ENCODE measurements around the gene NF2. TPM values are rescaled to one million over a fixed set of nuclear protein-coding genes. Genes with fewer than 3 reads are reported as not detected.

The NF2 gene
- total and polyA plus RNA-seq, 2 donors = 7.0 to 22.2 TPM

DNA sequence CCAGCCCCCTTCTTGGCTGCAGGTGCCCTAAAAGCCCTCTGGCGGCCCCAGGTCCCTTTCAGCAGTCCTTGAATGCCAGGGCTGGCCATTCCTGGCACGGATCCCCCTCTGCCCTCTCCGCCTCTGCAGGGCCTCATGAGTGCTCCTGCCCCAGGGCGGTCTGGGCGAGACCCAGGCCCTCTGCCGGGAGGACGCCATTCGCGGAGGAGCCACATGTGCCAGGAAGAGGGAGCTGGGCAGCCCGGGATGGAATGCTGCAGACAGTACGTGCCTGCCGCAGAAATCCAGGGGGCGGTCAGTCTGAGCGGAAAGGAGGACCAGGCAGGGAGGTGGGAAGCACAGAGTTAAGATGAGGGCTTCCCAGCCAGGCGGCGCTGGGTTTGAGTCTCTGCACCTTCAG, 119.2 kb downstream of the NF2 start:
- 93% methylated on average over 16 of the region's 16 CpGs for WGBS
- Histone ChIP-seq H3K36me3 (ENCODE audit: control insufficient read depth in 2 of 2, insufficient read depth in 2 of 2, low read length in 1 of 2) (no peaks in the 10 kb centered on the region), H3K9me3 (ENCODE audit: control insufficient read depth in 2 of 2, insufficient read depth in 1 of 2, low read length in 1 of 2) (no peaks in the 10 kb centered on the region), H3K27ac (ENCODE audit: low read depth in 1 of 2, low read length in 1 of 2) (no peak overlapping the region), H3K4me1 (ENCODE audit: control insufficient read depth in 2 of 2, insufficient read depth in 2 of 2, low read length in 2 of 2) (no peaks in the 10 kb centered on the region), H3K4me3 (ENCODE audit: low read length in 2 of 2) (no peak overlapping the region), H3K27me3 (ENCODE audit: control insufficient read depth in 2 of 2, insufficient read depth in 1 of 2, low read length in 1 of 2) (peaks cover 56 to 92% of the 10 kb centered on the region in 2 donors)
- DNase-seq (ENCODE audit: low read depth in 6 of 9, low spot score in 9 of 9) = no peak

DNA sequence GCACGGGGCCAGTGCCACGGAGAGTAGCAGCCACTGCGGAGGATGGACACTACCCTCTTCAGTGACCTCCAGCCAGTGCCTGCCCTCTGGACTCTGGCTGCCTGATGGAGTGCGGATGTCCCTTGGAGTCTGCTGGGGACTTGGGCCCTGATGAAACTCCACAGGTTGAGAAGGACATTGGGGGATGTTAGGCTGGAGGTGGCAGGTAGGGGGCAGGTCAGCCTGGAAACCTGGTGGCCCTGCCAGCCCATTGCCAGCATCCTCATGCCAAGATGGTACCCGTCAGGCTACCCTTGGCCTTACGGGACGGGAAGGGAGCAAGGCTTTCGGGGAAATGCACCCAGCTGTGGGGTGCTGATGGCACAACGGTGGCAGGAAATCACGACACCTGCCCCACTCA, 120.3 kb downstream of the NF2 start:
- H3K36me3 ChIP-seq (ENCODE audit: control insufficient read depth in 2 of 2, insufficient read depth in 2 of 2, low read length in 1 of 2) = no peaks in the 10 kb centered on the region
- peaks cover 47 to 80% of the 10 kb centered on the region in 2 donors for H3K27me3 ChIP-seq (ENCODE audit: control insufficient read depth in 2 of 2, insufficient read depth in 1 of 2, low read length in 1 of 2)
- DNase-seq (ENCODE audit: low read depth in 6 of 9, low spot score in 9 of 9) = no peak
- no peak overlapping the region for H3K4me3 ChIP-seq (ENCODE audit: low read length in 2 of 2)
- no peak overlapping the region for H3K27ac ChIP-seq (ENCODE audit: low read depth in 1 of 2, low read length in 1 of 2)
- 91% methylated on average over 10 of the region's 10 CpGs for WGBS
- H3K4me1 ChIP-seq (ENCODE audit: control insufficient read depth in 2 of 2, insufficient read depth in 2 of 2, low read length in 2 of 2) = no peaks in the 10 kb centered on the region
- H3K9me3 ChIP-seq (ENCODE audit: control insufficient read depth in 2 of 2, insufficient read depth in 1 of 2, low read length in 1 of 2) = no peaks in the 10 kb centered on the region

DNA sequence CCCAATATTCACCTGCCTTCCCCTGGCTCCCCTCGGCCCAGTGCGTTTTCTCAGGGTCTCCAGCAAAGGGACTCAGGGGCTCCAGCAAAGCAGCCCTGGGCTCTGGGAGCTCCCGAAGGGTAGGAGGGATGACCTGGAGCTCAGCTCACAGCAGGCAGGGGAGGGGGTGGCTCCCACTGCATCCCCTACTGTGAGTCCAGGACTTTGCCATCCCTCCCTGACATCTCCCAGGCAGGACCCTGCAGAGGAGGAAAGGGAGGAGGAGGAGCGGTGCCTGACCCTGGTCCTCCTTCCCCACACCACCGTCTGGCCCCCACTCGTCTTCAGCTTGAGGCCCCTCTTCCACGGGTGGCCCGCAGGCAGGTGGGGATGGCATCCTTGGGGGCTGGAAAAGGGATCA, 121.4 kb downstream of the NF2 start:
- H3K27ac ChIP-seq (ENCODE audit: low read depth in 1 of 2, low read length in 1 of 2) = no peak overlapping the region
- H3K4me3 ChIP-seq (ENCODE audit: low read length in 2 of 2) = no peak overlapping the region
- no peaks in the 10 kb centered on the region for H3K36me3 ChIP-seq (ENCODE audit: control insufficient read depth in 2 of 2, insufficient read depth in 2 of 2, low read length in 1 of 2)
- no peak for DNase-seq (ENCODE audit: low read depth in 6 of 9, low spot score in 9 of 9)
- H3K4me1 ChIP-seq (ENCODE audit: control insufficient read depth in 2 of 2, insufficient read depth in 2 of 2, low read length in 2 of 2) = no peaks in the 10 kb centered on the region
- 74% methylated on average over 8 of the region's 8 CpGs for WGBS
- H3K27me3 ChIP-seq (ENCODE audit: control insufficient read depth in 2 of 2, insufficient read depth in 1 of 2, low read length in 1 of 2) = peaks cover 36 to 71% of the 10 kb centered on the region in 2 donors
- no peaks in the 10 kb centered on the region for H3K9me3 ChIP-seq (ENCODE audit: control insufficient read depth in 2 of 2, insufficient read depth in 1 of 2, low read length in 1 of 2)

- Histone ChIP-seq H3K4me1 (ENCODE audit: control insufficient read depth in 2 of 2, insufficient read depth in 2 of 2, low read length in 2 of 2) (no peaks in the 10 kb centered on the region), H3K9me3 (ENCODE audit: control insufficient read depth in 2 of 2, insufficient read depth in 1 of 2, low read length in 1 of 2) (no peaks in the 10 kb centered on the region), H3K27ac (ENCODE audit: low read depth in 1 of 2, low read length in 1 of 2) (no peak overlapping the region), H3K4me3 (ENCODE audit: low read length in 2 of 2) (no peak overlapping the region), H3K27me3 (ENCODE audit: control insufficient read depth in 2 of 2, insufficient read depth in 1 of 2, low read length in 1 of 2) (peaks cover 24 to 62% of the 10 kb centered on the region in 2 donors), H3K36me3 (ENCODE audit: control insufficient read depth in 2 of 2, insufficient read depth in 2 of 2, low read length in 1 of 2) (peaks cover 0 to 11% of the 10 kb centered on the region in 2 donors)
- 91% methylated on average over 7 of the region's 7 CpGs for WGBS
- DNase-seq (ENCODE audit: low read depth in 6 of 9, low spot score in 9 of 9) = no peak
Measured at GRCh38 chr22:29726106-29726505, 122.7 kb downstream of the NF2 start.

DNA sequence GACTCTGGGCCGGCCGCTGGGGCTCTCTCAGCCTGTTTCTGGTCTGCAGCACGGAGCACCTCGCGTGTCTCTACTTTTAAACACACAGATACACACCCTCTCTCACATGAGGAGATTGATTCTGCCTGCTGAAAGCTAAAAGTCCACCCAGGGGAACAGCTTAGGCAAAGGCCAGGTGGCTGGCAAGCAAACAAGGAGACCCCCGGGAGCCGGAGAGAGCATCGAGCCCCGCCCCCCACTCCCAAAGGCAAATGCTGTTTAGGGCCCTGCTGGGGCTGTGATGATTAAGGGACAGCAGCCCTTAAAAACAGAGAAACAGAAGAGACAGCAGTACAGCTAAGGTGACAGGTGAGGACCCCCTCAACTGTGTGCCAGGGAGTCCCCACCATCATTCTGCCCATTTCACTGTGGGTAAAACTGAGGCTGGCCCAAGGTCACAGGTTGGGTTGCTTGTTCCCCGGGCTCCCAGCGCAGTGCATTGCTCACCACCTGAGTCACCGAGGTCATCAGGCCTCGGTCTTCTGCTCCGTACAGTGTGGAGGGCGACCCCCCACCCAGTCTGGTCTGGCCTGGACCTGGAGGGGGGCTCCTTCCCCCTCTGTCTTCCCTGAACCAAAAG, 123.2 kb downstream of the NF2 start:
- peaks cover 19 to 57% of the 10 kb centered on the region in 2 donors for H3K27me3 ChIP-seq (ENCODE audit: control insufficient read depth in 2 of 2, insufficient read depth in 1 of 2, low read length in 1 of 2)

DNA sequence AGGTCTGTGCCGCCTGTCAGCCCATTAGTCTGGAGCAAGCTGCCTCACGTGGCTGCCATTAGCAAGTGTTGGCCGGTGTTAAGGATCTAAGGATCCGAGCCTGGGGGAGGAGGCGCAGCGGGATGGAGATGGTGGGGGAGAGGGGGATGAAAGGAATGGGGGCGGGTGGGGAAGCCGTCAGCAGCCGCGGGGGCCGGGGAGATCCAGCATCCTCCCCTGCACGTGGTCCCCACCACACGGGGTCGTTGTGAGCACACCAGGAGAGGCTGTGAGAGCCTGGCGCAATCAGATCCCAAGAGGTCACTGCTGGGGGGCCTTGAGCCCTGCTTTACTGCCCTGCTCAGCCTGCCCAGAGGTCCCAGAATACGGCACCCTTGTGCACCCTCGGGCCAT, 123.7 kb downstream of the NF2 start:
- peak in 3 of 9 donors; percentile 16 to 34 (median 33) for DNase-seq (ENCODE audit: low read depth in 6 of 9, low spot score in 9 of 9)
- Histone ChIP-seq H3K4me3 (ENCODE audit: low read length in 2 of 2) (no peak overlapping the region), H3K9me3 (ENCODE audit: control insufficient read depth in 2 of 2, insufficient read depth in 1 of 2, low read length in 1 of 2) (no peaks in the 10 kb centered on the region), H3K36me3 (ENCODE audit: control insufficient read depth in 2 of 2, insufficient read depth in 2 of 2, low read length in 1 of 2) (peaks cover 0 to 11% of the 10 kb centered on the region in 2 donors), H3K27ac (ENCODE audit: low read depth in 1 of 2, low read length in 1 of 2) (no peak overlapping the region), H3K4me1 (ENCODE audit: control insufficient read depth in 2 of 2, insufficient read depth in 2 of 2, low read length in 2 of 2) (no peaks in the 10 kb centered on the region), H3K27me3 (ENCODE audit: control insufficient read depth in 2 of 2, insufficient read depth in 1 of 2, low read length in 1 of 2) (peaks cover 14 to 52% of the 10 kb centered on the region in 2 donors)
- 14% methylated on average over 17 of the region's 17 CpGs for WGBS

More for the DNA sequence above, 123.2 kb downstream of the NF2 start:
- DNase-seq (ENCODE audit: low read depth in 6 of 9, low spot score in 9 of 9) = no peak
- H3K36me3 ChIP-seq (ENCODE audit: control insufficient read depth in 2 of 2, insufficient read depth in 2 of 2, low read length in 1 of 2) = peaks cover 0 to 11% of the 10 kb centered on the region in 2 donors
- 54% methylated on average over 15 of the region's 15 CpGs for WGBS
- H3K4me3 ChIP-seq (ENCODE audit: low read length in 2 of 2) = no peak overlapping the region
- no peak overlapping the region for H3K27ac ChIP-seq (ENCODE audit: low read depth in 1 of 2, low read length in 1 of 2)
- H3K9me3 ChIP-seq (ENCODE audit: control insufficient read depth in 2 of 2, insufficient read depth in 1 of 2, low read length in 1 of 2) = no peaks in the 10 kb centered on the region
- H3K4me1 ChIP-seq (ENCODE audit: control insufficient read depth in 2 of 2, insufficient read depth in 2 of 2, low read length in 2 of 2) = no peaks in the 10 kb centered on the region

DNA sequence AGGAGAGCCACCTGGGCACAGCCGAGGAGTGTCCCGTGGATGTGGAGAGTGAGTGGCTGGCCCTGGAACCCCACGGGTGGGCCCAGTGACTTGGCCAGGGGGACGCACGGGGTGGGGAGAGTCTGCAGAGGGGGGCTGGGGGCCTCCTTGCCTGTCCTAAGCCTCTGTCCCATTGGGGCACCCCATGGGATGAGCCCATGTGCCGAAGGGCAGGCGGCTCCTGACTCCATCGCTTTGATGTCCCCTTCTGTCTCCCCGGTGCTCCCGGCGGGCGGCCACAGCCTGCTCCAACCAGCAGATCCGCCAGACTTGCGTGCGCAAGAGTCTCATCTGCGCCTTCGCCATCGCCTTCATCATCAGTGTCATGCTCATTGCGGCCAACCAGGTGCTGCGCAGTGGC, 125.7 kb downstream of the NF2 start:
- H3K36me3 ChIP-seq (ENCODE audit: control insufficient read depth in 2 of 2, insufficient read depth in 2 of 2, low read length in 1 of 2) = peaks cover 0 to 20% of the 10 kb centered on the region in 2 donors
- WGBS = 97% methylated on average over 20 of the region's 20 CpGs
- peaks cover 4 to 32% of the 10 kb centered on the region in 2 donors for H3K27me3 ChIP-seq (ENCODE audit: control insufficient read depth in 2 of 2, insufficient read depth in 1 of 2, low read length in 1 of 2)
- DNase-seq (ENCODE audit: low read depth in 6 of 9, low spot score in 9 of 9) = no peak
- no peaks in the 10 kb centered on the region for H3K9me3 ChIP-seq (ENCODE audit: control insufficient read depth in 2 of 2, insufficient read depth in 1 of 2, low read length in 1 of 2)
- no peak overlapping the region for H3K4me3 ChIP-seq (ENCODE audit: low read length in 2 of 2)
- no peak overlapping the region for H3K27ac ChIP-seq (ENCODE audit: low read depth in 1 of 2, low read length in 1 of 2)
- H3K4me1 ChIP-seq (ENCODE audit: control insufficient read depth in 2 of 2, insufficient read depth in 2 of 2, low read length in 2 of 2) = peaks cover 0 to 2% of the 10 kb centered on the region in 2 donors

DNA sequence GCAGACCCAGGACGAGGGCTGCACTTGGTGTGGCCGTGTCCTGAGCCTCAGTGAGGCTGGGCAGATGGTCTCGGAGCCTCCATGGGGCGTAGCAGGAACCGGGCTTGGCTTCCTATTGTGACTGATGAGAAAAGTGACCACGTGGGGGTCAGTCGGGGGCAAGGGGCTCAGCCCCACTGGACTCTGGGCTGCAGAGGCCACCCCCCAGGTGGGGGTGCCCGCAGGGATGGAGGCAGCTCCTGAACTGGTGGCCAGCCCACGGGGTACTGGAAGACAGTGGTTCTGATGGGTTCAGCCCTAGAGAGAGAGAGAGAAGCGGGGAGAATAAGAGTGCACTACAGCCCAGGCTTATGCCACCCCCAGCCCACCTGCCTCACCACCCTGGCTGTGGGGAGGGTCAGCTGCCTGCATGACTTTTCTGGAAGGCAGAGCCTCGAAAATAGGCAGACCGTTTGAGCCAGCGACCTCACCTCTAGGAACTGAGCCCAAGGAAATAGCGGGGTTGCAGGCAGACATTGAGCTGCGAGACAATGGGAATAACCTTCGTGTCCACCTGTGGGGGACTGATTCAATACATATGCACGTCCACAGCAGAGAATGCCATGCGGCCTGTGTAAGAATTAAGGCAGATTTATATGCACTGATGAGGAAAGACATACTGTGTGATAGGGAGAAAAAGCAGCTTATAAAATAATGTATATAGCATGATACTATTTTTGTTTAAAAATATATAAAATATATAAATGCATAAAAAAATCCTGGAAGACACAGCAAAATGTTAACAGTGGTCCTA, 127.8 kb downstream of the NF2 start:
- peaks cover 0 to 32% of the 10 kb centered on the region in 2 donors for H3K36me3 ChIP-seq (ENCODE audit: control insufficient read depth in 2 of 2, insufficient read depth in 2 of 2, low read length in 1 of 2)
- H3K4me1 ChIP-seq (ENCODE audit: control insufficient read depth in 2 of 2, insufficient read depth in 2 of 2, low read length in 2 of 2) = peaks cover 0 to 2% of the 10 kb centered on the region in 2 donors
- peaks cover 0 to 12% of the 10 kb centered on the region in 2 donors for H3K27me3 ChIP-seq (ENCODE audit: control insufficient read depth in 2 of 2, insufficient read depth in 1 of 2, low read length in 1 of 2)
- no peaks in the 10 kb centered on the region for H3K9me3 ChIP-seq (ENCODE audit: control insufficient read depth in 2 of 2, insufficient read depth in 1 of 2, low read length in 1 of 2)
- DNase-seq (ENCODE audit: low read depth in 6 of 9, low spot score in 9 of 9) = no peak
- H3K4me3 ChIP-seq (ENCODE audit: low read length in 2 of 2) = no peak overlapping the region
- WGBS = 96% methylated on average over 18 of the region's 18 CpGs
- H3K27ac ChIP-seq (ENCODE audit: low read depth in 1 of 2, low read length in 1 of 2) = no peak overlapping the region

- Histone ChIP-seq H3K9me3 (ENCODE audit: control insufficient read depth in 2 of 2, insufficient read depth in 1 of 2, low read length in 1 of 2) (no peaks in the 10 kb centered on the region), H3K27ac (ENCODE audit: low read depth in 1 of 2, low read length in 1 of 2) (no peak overlapping the region), H3K36me3 (ENCODE audit: control insufficient read depth in 2 of 2, insufficient read depth in 2 of 2, low read length in 1 of 2) (peaks cover 3 to 40% of the 10 kb centered on the region in 2 donors), H3K4me1 (ENCODE audit: control insufficient read depth in 2 of 2, insufficient read depth in 2 of 2, low read length in 2 of 2) (peaks cover 0 to 2% of the 10 kb centered on the region in 2 donors), H3K4me3 (ENCODE audit: low read length in 2 of 2) (no peak overlapping the region), H3K27me3 (ENCODE audit: control insufficient read depth in 2 of 2, insufficient read depth in 1 of 2, low read length in 1 of 2) (no peaks in the 10 kb centered on the region)
- 97% methylated on average over 6 of the region's 6 CpGs for WGBS
- DNase-seq (ENCODE audit: low read depth in 6 of 9, low spot score in 9 of 9) = no peak
Measured at GRCh38 chr22:29732883-29733282, 129.4 kb downstream of the NF2 start.

Measured in thymus (tissue), 11 donors.